ENCODE measurements around the gene B3GNT7.
"Not testable (repeated sequence)": the region's sequence is repeated elsewhere in the genome, so short reads cannot be mapped to it uniquely, and the experiment has no call there.

Gene B3GNT7

GRCh38 chr2:231399853-231400680 is 4.6 kb downstream of the B3GNT7 start:
- Histone ChIP-seq H3K4me1 (ENCODE audit: insufficient read depth, insufficient read length) (peaks cover 15% of the 10 kb centered on the region), H3K4me3 (ENCODE audit: insufficient read length, low read depth) (no peak overlapping the region), H3K9ac (ENCODE audit: insufficient read length, low read depth) (peak overlapping the region; percentile 70), H3K9me3 (ENCODE audit: insufficient read depth, low read length) (no peaks in the 10 kb centered on the region), H3K36me3 (ENCODE audit: insufficient read depth, insufficient read length, low read length) (peaks cover 14% of the 10 kb centered on the region), H3K27me3 (ENCODE audit: insufficient read depth, insufficient read length) (peaks cover 14% of the 10 kb centered on the region)
- no peak for DNase-seq (ENCODE audit: low read depth, low spot score)
- TF ChIP-seq ZNF274 (IDR thresholded peaks at IDR 0.05; ENCODE audit: low read depth, low read length) (no peak), SUZ12 (IDR thresholded peaks at IDR 0.05; ENCODE audit: extremely low read depth, insufficient read depth, insufficient read length) (no peak), YY1 (IDR thresholded peaks at IDR 0.05; ENCODE audit: insufficient read depth, insufficient read length) (no peak)

- Histone ChIP-seq H3K27me3 (ENCODE audit: insufficient read depth, insufficient read length) (peaks cover 14% of the 10 kb centered on the region), H3K36me3 (ENCODE audit: insufficient read depth, insufficient read length, low read length) (peaks cover 14% of the 10 kb centered on the region), H3K9ac (ENCODE audit: insufficient read length, low read depth) (peak overlapping the region; percentile 70), H3K4me1 (ENCODE audit: insufficient read depth, insufficient read length) (peaks cover 15% of the 10 kb centered on the region)
- not testable (repeated sequence) for H3K4me3 ChIP-seq (ENCODE audit: insufficient read length, low read depth); H3K9me3 ChIP-seq (ENCODE audit: insufficient read depth, low read length); DNase-seq (ENCODE audit: low read depth, low spot score)
Observed at GRCh38 chr2:231400681-231401080, 5.2 kb downstream of the B3GNT7 start.

DNA sequence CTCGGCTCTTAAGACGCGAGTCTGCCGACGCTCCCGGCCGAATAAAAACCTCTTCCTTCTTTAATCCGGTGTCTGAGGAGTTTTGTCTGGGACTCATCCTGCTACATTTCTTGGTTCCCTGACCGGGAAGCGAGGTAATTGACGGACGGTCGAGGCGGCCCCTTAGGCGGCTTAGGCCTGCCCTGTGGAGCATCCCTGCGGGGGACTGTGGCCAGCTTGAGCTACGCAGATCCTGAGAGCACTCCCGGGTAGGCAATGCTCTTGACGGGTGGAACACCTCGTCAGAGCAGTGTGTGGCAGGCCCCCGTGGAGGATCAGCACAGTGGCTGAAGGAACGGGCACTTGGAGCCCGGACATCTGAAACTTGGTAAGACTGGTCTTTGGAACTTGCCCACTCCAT is 5.6 kb downstream of the B3GNT7 start:
- peaks cover 15% of the 10 kb centered on the region for H3K4me1 ChIP-seq (ENCODE audit: insufficient read depth, insufficient read length)
- not testable (repeated sequence) for H3K9ac ChIP-seq (ENCODE audit: insufficient read length, low read depth); H3K9me3 ChIP-seq (ENCODE audit: insufficient read depth, low read length); H3K4me3 ChIP-seq (ENCODE audit: insufficient read length, low read depth); DNase-seq (ENCODE audit: low read depth, low spot score)
- peaks cover 11% of the 10 kb centered on the region for H3K27me3 ChIP-seq (ENCODE audit: insufficient read depth, insufficient read length)
- peaks cover 14% of the 10 kb centered on the region for H3K36me3 ChIP-seq (ENCODE audit: insufficient read depth, insufficient read length, low read length)

DNA sequence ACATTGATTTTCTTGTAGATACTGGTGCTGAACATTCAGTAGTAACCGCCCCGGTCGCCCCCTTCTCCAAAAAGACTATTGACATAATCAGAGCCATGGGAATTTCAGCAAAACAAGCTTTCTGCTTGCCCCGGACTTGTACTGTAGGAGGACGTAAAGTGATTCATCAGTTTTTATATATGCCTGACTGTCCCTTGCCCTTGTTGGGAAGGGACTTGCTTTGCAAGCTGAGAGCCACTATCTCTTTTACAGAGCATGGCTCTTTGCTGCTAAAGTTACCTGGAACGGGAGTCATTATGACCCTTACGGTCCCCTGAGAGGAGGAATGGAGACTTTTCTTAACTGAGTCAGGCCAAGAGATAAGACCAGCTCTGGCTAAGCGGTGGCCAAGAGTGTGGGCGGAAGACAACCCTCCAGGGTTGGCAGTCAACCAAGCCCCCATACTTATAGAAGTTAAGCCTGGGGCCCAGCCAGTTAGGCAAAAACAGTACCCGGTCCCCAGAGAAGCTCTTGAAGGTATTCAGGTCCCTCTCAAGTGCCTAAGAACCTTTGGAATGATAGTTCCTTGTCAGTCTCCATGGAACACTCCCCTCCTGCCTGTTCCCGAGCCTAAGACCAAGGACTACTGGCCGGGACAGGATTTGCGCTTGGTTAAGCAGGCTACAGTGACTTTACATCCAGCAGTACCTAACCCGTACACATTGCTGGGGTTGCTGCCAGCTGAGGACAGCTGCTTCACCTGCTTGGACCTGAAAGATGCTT is 8.1 kb downstream of the B3GNT7 start:
- peaks cover 12% of the 10 kb centered on the region for H3K4me1 ChIP-seq (ENCODE audit: insufficient read depth, insufficient read length)
- not testable (repeated sequence) for H3K36me3 ChIP-seq (ENCODE audit: insufficient read depth, insufficient read length, low read length); H3K9ac ChIP-seq (ENCODE audit: insufficient read length, low read depth); H3K27me3 ChIP-seq (ENCODE audit: insufficient read depth, insufficient read length); H3K4me3 ChIP-seq (ENCODE audit: insufficient read length, low read depth); DNase-seq (ENCODE audit: low read depth, low spot score)
- peaks cover 12% of the 10 kb centered on the region; the same call in 1 of the 2 replicates for H3K9me3 ChIP-seq (ENCODE audit: insufficient read depth, low read length)

- H3K9me3 ChIP-seq (ENCODE audit: insufficient read depth, low read length), result peaks cover 18% of the 10 kb centered on the region
- not testable (repeated sequence) for DNase-seq (ENCODE audit: low read depth, low spot score); H3K27me3 ChIP-seq (ENCODE audit: insufficient read depth, insufficient read length); H3K4me3 ChIP-seq (ENCODE audit: insufficient read length, low read depth); H3K9ac ChIP-seq (ENCODE audit: insufficient read length, low read depth); H3K36me3 ChIP-seq (ENCODE audit: insufficient read depth, insufficient read length, low read length)
- peaks cover 12% of the 10 kb centered on the region for H3K4me1 ChIP-seq (ENCODE audit: insufficient read depth, insufficient read length)
Observed at GRCh38 chr2:231404183-231404578, 8.7 kb downstream of the B3GNT7 start.

GRCh38 chr2:231405601-231406367 is 10.3 kb downstream of the B3GNT7 start:
- H3K4me1 ChIP-seq (ENCODE audit: insufficient read depth, insufficient read length); H3K9ac ChIP-seq (ENCODE audit: insufficient read length, low read depth); H3K36me3 ChIP-seq (ENCODE audit: insufficient read depth, insufficient read length, low read length); DNase-seq (ENCODE audit: low read depth, low spot score); H3K4me3 ChIP-seq (ENCODE audit: insufficient read length, low read depth); H3K27me3 ChIP-seq (ENCODE audit: insufficient read depth, insufficient read length): not testable (repeated sequence)
- H3K9me3 ChIP-seq (ENCODE audit: insufficient read depth, low read length), result peaks cover 30% of the 10 kb centered on the region

DNA sequence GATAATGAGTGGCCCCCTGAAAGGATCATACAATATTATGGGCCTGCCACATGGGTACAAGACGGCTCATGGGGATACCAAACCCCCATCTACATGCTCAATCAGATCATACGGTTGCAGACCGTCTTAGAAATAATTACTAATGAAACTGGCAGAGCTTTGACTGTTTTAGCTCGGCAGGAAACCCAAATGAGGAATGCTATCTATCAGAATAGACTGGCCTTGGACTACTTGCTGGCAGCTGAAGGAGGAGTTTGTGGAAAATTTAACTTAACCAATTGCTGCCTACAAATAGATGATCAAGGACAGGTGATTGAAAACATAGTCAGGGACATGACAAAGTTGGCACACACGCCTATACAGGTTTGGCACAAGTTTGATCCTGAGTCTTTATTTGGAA is 12.2 kb downstream of the B3GNT7 start:
- H3K4me1 ChIP-seq (ENCODE audit: insufficient read depth, insufficient read length); H3K9ac ChIP-seq (ENCODE audit: insufficient read length, low read depth); H3K4me3 ChIP-seq (ENCODE audit: insufficient read length, low read depth); DNase-seq (ENCODE audit: low read depth, low spot score); H3K27me3 ChIP-seq (ENCODE audit: insufficient read depth, insufficient read length); H3K36me3 ChIP-seq (ENCODE audit: insufficient read depth, insufficient read length, low read length): not testable (repeated sequence)
- peaks cover 30% of the 10 kb centered on the region for H3K9me3 ChIP-seq (ENCODE audit: insufficient read depth, low read length)

- H3K9ac ChIP-seq (ENCODE audit: insufficient read length, low read depth); H3K27me3 ChIP-seq (ENCODE audit: insufficient read depth, insufficient read length); H3K4me3 ChIP-seq (ENCODE audit: insufficient read length, low read depth); H3K4me1 ChIP-seq (ENCODE audit: insufficient read depth, insufficient read length); DNase-seq (ENCODE audit: low read depth, low spot score); H3K36me3 ChIP-seq (ENCODE audit: insufficient read depth, insufficient read length, low read length): not testable (repeated sequence)
- peaks cover 30% of the 10 kb centered on the region for H3K9me3 ChIP-seq (ENCODE audit: insufficient read depth, low read length)
Observed at GRCh38 chr2:231408304-231408703, 12.8 kb downstream of the B3GNT7 start.

All from NT2/D1 (cell line).